Posterior vena cava (tissue), 2 donors: ENCODE measurements around the gene ELP4. TPM values are rescaled to one million over a fixed set of nuclear protein-coding genes. Genes with fewer than 3 reads are reported as not detected.
A peak's percentile ranks its signal among the peaks of the same experiment; 100 is the strongest.
"Not testable (repeated sequence)": the region's sequence is repeated elsewhere in the genome, so short reads cannot be mapped to it uniquely, and the experiment has no call there.

ENCODE experiments used
- DNase-seq: peaks from one replicate; pipeline ENCODE4 v3.0.0-alpha.2; 2020; ENCODE audit warnings: low spot score
- intact Hi-C, 2 donors: fragments of 100-400 bp; cut with DNase I; formaldehyde crosslinking; loops; one replicate each; pipeline versions ENCODE4 v1.14.1 to v1.14.2; 2022 to 2023
- long read RNA-seq, 2 donors: library from polyadenylated mRNA; unstranded; transcript quantifications; one replicate each; pipeline ENCODE4 v2.0.0, GENCODE V29; 2020 to 2021
- total RNA-seq, 2 donors: library from RNA; stranded (reverse); fragmentation: NEBNext Ultra II Directional; extraction: Animal tissue kit (Norgen Biotek cat#: 25700); gene quantifications; one replicate each; pipeline ENCODE4 v1.2.1, GENCODE V29; 2021
- donor health status: DM: yes; HTN: yes; CAD: no.
- donor health status: DM: yes; HTN: yes; CAD: no.

Gene ELP4, protein sequence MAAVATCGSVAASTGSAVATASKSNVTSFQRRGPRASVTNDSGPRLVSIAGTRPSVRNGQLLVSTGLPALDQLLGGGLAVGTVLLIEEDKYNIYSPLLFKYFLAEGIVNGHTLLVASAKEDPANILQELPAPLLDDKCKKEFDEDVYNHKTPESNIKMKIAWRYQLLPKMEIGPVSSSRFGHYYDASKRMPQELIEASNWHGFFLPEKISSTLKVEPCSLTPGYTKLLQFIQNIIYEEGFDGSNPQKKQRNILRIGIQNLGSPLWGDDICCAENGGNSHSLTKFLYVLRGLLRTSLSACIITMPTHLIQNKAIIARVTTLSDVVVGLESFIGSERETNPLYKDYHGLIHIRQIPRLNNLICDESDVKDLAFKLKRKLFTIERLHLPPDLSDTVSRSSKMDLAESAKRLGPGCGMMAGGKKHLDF
- total RNA-seq = 10 to 100 TPM; 14.3 to 15.7 TPM
- long read RNA-seq, donor 1, full-length matches to known transcripts = 1 of 4 reads
- long read RNA-seq, donor 1, partial matches to known transcripts = 1 of 4 reads
- long read RNA-seq, donor 1, other reads (novel, unspliced or antisense) = 2 of 4 reads
- long read RNA-seq, donor 2, full-length matches to known transcripts = 11 of 13 reads
- long read RNA-seq, donor 2, partial matches to known transcripts = 1 of 13 reads
- long read RNA-seq, donor 2, other reads (novel, unspliced or antisense) = 1 of 13 reads

DNA sequence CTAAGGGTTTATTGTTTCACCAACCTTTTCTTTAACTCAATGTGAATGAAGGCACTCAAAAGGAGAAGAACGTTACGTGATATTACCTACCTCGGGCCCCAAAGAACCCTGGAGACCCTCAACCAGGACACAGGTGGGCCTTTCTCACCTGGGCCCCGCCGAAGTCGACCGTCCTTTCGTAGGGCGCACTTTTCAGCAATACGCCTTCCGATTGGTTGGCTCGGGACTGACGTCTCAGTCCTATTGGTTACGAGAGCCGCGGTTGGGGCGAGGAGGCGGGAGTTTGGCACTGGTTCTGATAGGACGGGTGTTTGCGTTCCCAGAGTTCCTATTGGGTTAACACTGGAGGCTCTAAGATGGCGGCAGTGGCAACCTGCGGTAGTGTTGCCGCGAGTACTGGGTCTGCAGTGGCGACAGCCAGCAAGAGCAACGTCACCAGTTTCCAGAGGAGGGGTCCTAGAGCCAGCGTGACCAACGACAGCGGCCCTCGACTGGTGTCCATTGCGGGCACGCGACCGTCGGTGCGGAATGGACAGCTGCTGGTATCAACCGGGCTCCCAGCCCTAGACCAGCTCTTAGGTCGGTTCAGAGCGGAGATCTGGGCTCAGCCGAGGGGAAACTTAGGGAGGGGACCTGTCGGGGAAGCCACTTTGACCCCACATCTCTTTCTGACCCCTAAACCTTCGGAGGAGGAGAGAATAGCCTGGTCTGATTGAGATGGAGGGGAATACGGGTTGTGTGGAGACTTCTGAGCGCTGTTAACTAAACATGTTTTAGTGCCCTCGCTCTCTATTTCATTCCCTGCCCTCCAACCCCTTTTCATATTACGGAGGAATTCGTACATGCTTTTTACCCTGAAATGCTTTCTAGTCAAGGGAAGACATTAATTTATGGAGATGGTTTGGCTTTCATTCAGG, at the start of gene ELP4, which contains the start of gene IMMP1L:
ELP4 (plus strand) TSS at position 339 of the 917 bp plus-strand sequence; CDS start at position 357, 18 bp downstream.
IMMP1L (minus strand) TSS at position 194 of the 917 bp plus-strand sequence. CDS start 46,346 bp downstream, outside the sequence.
- intact Hi-C loops = no loop called here
- DNase-seq = peak; percentile 98

DNA sequence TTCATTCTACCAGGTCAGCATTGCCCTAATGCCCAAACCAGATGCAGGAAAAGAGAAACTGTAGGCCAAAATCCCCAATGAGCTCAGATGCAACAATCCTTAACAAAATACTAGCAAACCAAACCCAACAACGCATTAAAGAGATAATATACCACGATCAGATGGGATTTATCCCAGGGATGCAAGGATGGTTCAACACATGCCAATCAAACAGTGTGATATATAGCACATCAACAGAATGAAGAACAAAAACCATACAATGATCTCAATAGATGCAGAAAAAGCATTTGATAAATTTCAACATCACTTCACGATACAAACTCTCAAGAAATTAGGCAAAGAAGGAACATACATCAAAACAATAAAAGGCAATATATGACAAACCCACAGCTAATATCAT, 45.1 kb upstream of the ELP4 start:
- DNase-seq = no peak
- intact Hi-C loops = no loop called here

DNA sequence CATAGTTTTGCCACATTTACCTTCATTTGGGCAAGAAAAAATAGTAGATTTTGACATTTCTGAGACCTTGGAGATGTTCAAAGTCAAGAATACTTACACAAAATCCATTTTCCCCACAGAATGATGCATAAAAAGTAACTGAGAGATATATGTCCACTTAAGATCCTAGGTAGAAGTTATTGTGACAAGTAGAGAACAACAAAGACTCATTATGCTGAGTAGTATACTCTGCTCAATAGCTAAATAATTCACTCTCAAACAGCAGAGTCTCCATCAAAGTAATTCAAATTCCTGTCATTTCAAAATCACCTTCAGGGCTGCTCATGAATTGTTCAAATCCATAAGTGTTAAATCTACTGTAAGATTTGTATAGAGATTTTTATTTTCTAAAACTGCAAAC, 35.5 kb upstream of the ELP4 start:
- DNase-seq = no peak
- intact Hi-C loops = no loop called here

DNA sequence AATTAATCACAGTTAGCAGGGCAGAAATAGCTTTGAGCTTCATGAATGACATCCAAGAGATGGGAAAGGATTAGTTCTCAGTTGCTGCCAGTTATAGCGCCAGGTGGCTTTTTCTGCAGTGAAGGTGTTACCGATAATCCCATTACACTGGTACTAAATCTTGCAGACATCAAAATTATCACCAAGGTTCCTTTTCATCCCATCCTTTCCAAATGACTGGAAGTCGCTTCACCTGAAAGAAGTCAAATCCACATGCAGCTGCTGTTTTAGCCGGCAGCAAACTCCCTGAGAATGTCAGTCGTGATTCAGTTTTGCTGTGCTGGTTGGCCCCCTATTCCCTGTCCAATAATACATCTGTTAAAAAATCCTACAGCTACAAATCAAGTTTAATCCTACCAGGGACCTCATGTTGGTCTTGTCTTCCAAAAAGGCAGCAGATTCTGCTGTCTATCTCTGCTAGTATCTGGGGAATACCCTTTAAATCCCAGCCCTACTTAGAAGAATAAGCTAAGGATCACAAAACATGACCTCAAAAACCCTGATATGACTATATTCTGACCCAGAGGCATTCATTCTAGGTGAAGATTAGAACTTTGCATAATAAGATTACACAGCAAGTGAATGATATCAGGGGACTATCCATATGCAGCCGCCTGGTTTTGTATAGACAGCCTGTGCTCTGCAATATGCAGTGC, 31.9 kb upstream of the ELP4 start:
- no peak for DNase-seq
- intact Hi-C loops = no loop called here

DNA sequence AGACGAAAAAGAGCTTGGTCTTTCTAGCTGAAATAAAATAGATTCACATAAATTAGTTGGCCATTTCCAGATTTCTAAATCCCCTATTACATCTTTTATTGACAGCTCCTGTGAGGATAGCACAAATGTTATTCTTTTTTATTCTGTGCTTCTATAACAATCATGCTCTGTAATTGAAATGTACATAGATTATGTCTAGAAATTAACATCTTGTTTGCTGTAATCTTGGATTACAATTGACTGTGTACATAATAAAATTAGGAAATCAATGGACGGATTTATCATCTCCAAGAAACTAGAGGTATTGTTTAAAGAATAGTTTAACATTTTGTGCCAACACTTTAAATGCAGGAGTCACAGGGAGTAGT, 31.4 kb upstream of the ELP4 start:
- no peak for DNase-seq
- intact Hi-C loops = no loop called here

DNA sequence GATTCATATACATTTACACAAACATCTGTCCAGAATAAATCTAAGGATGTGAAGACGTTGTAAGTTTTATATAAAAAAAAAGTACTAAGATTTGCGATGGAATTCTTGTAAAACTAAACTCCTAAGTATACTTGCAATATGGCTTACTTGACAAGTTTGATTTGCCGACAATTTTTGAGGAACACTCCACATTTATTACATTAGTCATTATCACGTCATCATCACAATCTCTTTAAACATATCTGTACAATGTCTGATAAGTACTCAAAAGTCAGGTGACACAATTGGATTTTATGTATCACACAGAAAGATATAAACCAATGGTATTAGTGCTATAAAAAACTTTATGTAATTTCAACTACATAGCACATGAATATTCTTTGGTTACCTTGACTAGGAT, 30.5 kb upstream of the ELP4 start:
- DNase-seq = no peak
- intact Hi-C loops = no loop called here

DNA sequence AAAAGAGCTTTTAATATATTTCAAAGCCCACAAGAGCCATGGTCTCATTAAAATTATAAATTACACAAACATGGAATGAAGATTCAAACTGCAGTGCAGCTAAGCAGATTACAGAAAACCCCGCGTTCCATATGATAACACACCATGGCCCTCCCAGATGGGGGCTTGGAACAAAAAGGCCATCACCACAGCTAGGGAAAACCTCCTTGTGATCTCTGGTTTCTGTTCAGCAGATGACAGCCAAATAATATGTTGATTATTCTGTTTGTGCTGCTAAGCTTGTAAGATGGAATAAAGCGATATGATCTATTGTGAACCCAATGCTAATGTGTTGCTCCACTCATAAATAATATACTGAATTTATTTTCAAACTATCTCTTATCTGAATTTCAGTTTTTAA, 28.6 kb upstream of the ELP4 start:
- DNase-seq = no peak
- intact Hi-C loops = no loop called here

DNA sequence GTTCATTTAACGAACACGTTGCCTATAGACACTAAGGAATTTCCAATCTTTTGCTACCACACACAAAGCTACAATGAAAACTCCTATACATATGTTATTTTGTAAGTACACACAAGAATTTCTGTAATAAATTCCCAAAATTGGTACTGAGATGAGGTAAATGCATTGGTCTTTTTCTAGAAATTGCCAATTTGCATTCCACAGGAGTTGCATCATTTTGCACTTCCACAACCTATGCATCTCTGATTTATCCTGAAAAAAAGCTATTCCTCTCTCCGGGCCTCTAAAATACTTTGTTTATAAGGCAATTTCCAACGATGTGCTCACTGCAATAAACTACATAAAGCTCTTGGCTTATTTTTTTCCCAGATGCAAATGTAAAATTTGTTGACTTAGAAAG, 25.1 kb upstream of the ELP4 start:
- intact Hi-C loops = no loop called here
- no peak for DNase-seq

DNA sequence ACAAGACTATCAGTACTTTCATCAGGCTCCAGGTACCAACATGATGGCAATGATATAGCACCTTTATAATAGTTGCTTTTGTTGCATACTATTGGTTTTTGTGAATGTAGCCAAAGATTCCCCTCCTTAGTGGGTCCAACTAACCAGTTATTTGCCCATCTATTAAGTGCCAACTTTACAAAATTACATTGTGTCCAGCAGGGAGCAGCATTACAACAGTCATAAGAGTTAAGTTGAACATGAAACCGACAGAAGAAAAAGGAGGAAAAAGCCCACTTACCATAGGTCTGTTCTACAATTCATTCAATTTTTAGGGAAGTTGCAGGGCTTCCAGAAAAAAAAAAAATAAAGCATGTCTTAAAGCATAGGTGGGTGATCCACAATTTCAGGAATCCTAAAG, 21.7 kb upstream of the ELP4 start:
- no peak for DNase-seq
- intact Hi-C loops = no loop called here

DNA sequence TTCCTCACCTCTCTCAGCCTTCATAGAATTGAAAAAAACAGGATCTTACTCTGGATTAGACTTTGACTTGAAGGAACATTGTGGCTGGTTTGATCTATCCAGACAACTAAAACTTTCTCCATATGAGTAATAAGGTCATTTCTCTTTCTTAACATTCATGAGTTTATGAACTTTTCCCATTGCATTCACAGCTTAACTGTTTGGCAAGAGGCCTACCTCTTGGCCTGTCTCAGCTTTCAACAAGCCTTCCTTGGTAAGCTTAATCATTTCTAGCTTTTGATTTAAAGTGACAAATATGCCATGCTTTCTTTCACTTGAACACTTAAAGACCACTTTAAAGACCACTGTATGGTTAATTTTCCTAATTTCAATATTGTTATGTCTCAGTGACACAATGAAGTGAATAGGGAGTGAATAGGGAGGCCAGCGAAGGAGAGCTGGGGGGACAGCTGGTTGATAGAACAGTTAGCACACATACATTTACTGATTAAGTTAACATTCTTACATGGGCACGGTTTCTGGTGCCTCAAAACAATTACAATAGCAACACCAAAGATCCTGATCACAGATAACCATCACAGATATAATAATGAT, 17.1 kb upstream of the ELP4 start:
- intact Hi-C loops = no loop called here
- DNase-seq = no peak

DNA sequence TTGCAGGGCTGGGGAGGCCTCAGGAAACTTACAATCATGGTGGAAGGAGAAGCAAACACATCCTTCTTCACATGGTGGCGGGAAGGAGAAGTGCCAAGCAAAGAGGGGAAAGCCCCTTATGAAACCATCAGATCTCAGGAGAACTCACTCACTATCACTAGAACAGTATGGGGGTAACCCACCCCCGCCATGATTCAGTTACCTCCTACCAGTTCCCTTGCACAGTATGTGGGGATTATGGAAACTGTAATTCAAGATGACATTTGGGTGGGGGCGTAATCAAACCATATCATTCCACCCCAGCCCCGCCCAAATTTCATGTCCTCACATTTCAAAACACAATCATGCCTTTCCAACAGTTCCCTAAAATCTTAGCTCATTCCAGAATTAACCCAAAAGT, 16.3 kb upstream of the ELP4 start:
- intact Hi-C loops = no loop called here
- no peak for DNase-seq

DNA sequence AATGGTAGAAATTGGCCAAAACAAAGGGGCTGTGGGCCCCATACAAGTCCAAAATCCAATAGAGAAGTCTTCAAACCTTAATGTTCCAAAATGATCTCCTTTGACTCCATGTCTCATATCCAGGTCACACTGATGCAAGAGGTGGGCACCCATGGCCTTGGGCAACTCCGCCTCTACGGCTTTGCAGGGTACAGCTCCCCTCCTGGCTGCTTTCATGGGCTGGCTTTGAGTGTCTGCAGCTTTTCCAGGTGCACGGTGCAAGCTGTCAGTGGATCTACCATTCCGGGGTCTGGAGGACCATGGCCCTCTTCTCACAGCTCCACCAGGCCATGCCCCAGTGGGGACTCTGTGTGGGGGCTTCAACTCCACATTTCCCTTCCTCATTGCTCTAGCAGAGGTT, 15.8 kb upstream of the ELP4 start:
- DNase-seq = peak; percentile 64
- intact Hi-C loops = not testable (repeated sequence)

DNA sequence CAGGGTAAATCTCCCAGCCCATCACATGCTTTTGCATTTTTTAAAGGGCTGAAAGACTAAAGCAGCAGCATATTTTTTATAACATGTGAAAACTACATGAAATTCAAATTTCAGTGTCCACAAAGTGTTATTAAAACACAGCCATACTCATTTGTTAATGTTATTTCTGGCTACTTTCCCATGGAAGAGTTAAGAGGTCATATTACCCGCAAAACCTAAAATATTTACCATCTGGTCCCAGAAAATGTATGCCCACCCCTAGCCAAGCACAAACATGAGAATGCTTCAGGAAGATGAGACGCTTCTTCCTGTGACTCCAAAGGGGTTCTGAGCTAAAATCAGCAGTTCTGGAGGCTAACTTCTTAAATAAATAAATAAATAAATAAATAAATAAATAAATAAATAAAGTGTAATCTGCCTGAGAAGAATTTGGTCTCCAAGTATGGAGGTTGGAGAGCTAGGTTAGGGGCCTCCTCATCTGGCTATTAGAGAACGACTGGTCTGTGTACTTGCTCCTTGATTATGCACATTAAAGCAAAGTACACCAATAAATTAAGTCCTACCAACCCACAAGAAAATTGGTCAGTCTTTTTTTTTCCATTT, 9.9 kb upstream of the ELP4 start:
- intact Hi-C loops = no loop called here
- DNase-seq = no peak

DNA sequence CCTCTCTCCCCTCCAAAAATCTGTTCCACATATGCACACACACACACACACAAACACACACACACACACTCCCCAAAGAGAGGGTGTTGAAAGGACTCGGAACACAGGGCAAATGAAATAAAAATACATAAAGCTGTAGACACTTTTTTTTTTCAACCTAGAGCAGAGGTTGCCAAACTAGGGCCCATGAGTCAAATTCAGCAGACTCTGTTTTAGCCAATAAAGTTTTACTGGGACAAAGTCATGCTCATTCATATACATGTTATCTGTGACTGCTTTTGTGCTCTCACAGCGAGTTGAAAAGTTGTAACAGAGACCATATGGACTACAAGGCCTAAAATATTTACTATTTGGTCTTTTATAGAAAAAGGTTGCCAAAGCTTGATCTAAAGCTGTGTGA, 9.0 kb upstream of the ELP4 start:
- intact Hi-C loops = no loop called here
- no peak for DNase-seq

DNA sequence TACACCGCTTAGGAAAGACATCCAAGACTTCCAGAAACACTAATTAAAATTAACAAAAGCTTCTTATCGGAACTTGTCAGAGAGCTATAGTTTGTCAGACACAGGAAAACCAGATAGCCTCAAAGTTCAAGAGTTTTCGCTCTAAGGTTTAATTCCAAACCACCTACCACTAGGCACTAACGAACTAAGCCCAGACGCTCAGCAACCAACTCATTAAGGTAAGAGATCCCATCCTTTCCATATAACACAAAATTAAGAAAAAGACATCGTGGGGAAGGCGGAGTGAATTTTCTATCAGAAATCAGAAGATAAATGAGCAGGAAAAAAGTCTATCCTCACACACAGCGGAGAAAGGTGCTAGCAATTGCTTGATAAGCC, 527 bp upstream of the ELP4 start:
- DNase-seq = no peak
- intact Hi-C loops = no loop called here

DNA sequence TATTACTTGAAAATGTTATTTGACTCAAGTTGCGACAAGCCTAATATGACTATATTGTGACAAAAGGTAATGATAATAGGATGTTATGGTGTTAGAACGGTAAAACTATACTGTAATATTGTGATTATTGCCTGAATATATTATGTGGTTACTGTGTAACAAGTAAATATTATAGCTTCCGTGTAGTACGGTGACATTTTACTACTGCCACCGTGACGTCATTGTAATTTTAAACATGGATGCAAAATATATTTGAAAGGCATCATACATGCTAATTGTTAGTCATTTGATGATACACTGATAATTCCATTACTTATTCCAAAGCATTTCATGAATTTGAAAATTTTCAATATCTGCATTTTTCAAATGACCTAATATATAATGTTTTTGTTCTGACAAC, 2.5 kb downstream of the ELP4 start:
- no peak for DNase-seq
- intact Hi-C loops = no loop called here

DNA sequence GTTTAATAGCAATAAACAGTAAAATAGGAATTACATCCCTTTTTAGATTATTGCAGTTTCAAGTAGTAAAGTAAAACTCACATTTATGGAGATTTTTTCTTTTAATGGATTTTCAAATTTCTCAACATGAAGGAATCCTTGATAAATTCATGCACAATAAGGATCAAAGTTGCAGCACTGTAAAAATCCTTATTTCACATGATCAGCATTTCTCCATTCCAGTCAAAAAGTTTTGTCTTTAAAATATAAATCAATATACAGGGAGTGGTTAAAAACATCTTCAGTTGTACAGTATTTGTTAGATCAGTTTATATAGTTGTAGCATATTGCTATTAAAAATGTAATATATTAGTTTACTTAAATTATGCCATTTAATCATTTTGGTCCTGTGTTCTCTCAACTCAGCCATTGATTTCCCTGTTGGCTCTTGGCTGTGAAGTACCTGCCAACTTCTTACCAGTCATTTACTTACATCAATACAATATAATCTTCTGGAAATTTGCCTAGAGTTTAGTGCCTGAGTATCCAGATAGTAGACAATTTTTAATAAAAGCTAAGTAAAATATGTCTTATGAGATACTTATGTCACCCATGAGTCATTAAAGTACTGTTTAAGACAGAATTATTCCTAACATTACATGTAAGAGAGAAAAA, 12.1 kb downstream of the ELP4 start:
- DNase-seq = no peak
- intact Hi-C loops = no loop called here

DNA sequence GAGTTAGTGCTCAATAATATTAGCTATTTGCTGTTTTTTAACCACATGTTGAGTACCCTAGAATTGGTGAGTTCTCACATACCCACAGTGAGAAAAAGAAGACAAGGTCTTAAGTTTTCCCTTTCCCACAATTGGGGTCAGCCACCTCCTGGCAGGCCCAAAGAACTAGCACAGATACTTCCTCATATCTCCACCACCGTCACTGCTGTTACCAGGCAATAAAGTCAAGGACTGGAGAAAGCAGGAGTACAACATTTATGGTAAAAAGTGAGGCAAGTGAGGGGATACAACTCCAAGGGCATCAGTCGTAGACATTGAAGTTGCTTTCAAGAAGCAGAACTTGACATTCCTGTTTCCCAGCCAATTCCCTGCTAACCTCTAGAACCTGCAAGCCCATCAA, 19.6 kb downstream of the ELP4 start:
- DNase-seq = no peak
- intact Hi-C loops = no loop called here
